K562 (cell line): ENCODE results near the gene SRPRA. TPM values are rescaled to one million over a fixed set of nuclear protein-coding genes. Genes with fewer than 3 reads are reported as not detected.

ENCODE experiments used
- ATAC-seq: fragments of 200-7000 bp; cut with Tn5 transposase; 3 replicates; pipeline ENCODE4 v1.9.1; 2020; ENCODE audit warnings: moderate library complexity
- BruUV-seq: library from RNA; stranded (reverse); fragments of 400-500 nt; replicated peaks from 2 replicates; lab custom pipeline; 2021; lab: Mats Ljungman, UMichigan
- CTCF ChIA-PET: fragments of 300-600 bp; formaldehyde crosslinking; extraction: SDS; loops from one replicate; lab custom pipeline; 2021; ENCODE audit warnings: low intra/inter-chr PET ratio; lab: Yijun Ruan, JAX
- POLR2A ChIA-PET: fragments of 300-600, 350-650 bp; sonication (Branson Sonifier 250); formaldehyde crosslinking; extraction: SDS; loops from one replicate; lab custom pipeline; 2021; ENCODE audit warnings: antibody characterized with exemption, inconsistent platforms; lab: Yijun Ruan, JAX
- DNase-seq, 4 experiments: peaks; one replicate each; pipeline versions ENCODE4 v3.0.0 to v3.0.0-alpha.2; 2011 to 2018; ENCODE audit warnings: low spot score in 3 of 4, mixed read lengths in 3 of 4; ENCODE audit errors: extremely low read depth in 1 of 4
- FAIRE-seq: peaks from 2 replicates; lab custom pipeline; 2011; peaks lifted over from hg19 to GRCh38; lab: Jason Lieb, UNC
- H2AFZ ChIP-seq: 2 replicates; pipeline ENCODE4 v1.6.0; 2011; ENCODE audit warnings: low read depth, low read length, control low read depth, inconsistent platforms
- H3K27ac ChIP-seq: fragments of 200-600 bp; 3 replicates; pipeline ENCODE4 v1.8.0; 2011; ENCODE audit warnings: low read depth, mild to moderate bottlenecking, control low read depth, inconsistent platforms, low read length, moderate library complexity, mixed read lengths; ENCODE audit errors: extremely low read depth
- H3K27me3 ChIP-seq, 2 experiments: fragments of 300-600 bp in 1 of 2; 2 replicates in 1 of 2; 3 replicates in 1 of 2; pipeline versions ENCODE4 v1.6.0 to v1.8.0; 2011; ENCODE audit warnings: inconsistent platforms in 2 of 2, low read length in 2 of 2, mild to moderate bottlenecking in 1 of 2, mixed read lengths in 1 of 2, moderate library complexity in 1 of 2; ENCODE audit not compliant: control insufficient read depth in 2 of 2, insufficient read depth in 2 of 2
- H3K36me3 ChIP-seq: fragments of 300-600 bp; 3 replicates; pipeline ENCODE4 v1.8.0; 2011; ENCODE audit warnings: mild to moderate bottlenecking, low read length, inconsistent platforms; ENCODE audit not compliant: control insufficient read depth, insufficient read depth
- H3K4me1 ChIP-seq, 2 experiments: fragments of 200-600 bp in 1 of 2; replicated peaks in 1 of 2; 2 replicates in 1 of 2; 3 replicates in 1 of 2; pipeline versions ENCODE4 v1.5.1 to v1.8.0; 2011; ENCODE audit warnings: inconsistent platforms in 2 of 2, low read length in 2 of 2, mild to moderate bottlenecking in 1 of 2, mixed read lengths in 1 of 2, moderate library complexity in 1 of 2; ENCODE audit not compliant: control insufficient read depth in 2 of 2, insufficient read depth in 2 of 2
- H3K4me2 ChIP-seq: 2 replicates; pipeline ENCODE4 v1.6.1; 2011; ENCODE audit warnings: low read length, control low read depth, inconsistent platforms, mixed read lengths; ENCODE audit not compliant: insufficient read depth
- H3K4me3 ChIP-seq: fragments of 200-600 bp; sonication (generic), shearing (Covaris generic); 2 replicates; pipeline ENCODE4 v1.5.1; 2016; ENCODE audit warnings: control low read depth, inconsistent platforms
- H3K79me2 ChIP-seq: fragments of 200-600 bp; 3 replicates; pipeline ENCODE4 v1.8.0; 2011; ENCODE audit warnings: low read length, inconsistent platforms; ENCODE audit not compliant: control insufficient read depth, insufficient read depth
- H3K9ac ChIP-seq, 2 experiments: 2 replicates each; pipeline versions ENCODE4 v1.6.0 to v1.6.1; 2011; ENCODE audit warnings: low read depth in 2 of 2, low read length in 2 of 2, control low read depth in 1 of 2, inconsistent platforms in 1 of 2, mild to moderate bottlenecking in 1 of 2, mixed read lengths in 1 of 2; ENCODE audit not compliant: insufficient read depth in 1 of 2
- H3K9me1 ChIP-seq: one replicate; pipeline ENCODE4 v1.6.0; 2011; ENCODE audit warnings: inconsistent platforms, mild to moderate bottlenecking, low read length, moderate library complexity; ENCODE audit not compliant: control insufficient read depth, insufficient read depth
- H3K9me3 ChIP-seq: replicated peaks from 2 replicates; pipeline ENCODE4 v1.5.1; 2011; ENCODE audit warnings: low read depth, low read length, inconsistent platforms; ENCODE audit not compliant: control insufficient read depth, insufficient read depth
- H4K20me1 ChIP-seq: replicated peaks from 2 replicates; pipeline ENCODE4 v1.6.1; 2011; ENCODE audit warnings: low read length, inconsistent platforms, mixed read lengths; ENCODE audit not compliant: control insufficient read depth, insufficient read depth
- CREBBP ChIP-seq: IDR thresholded peaks from one replicate; pipeline ENCODE4 v1.6.1; 2012; ENCODE audit warnings: low read depth, mild to moderate bottlenecking, control low read depth, inconsistent platforms, low read length
- GMEB1 ChIP-seq: fragments of 250-450 bp; sonication (Bioruptor Pico); IDR thresholded peaks from 2 replicates; pipeline ENCODE4 v1.4.0; 2020; ENCODE audit warnings: mild to moderate bottlenecking
- NFE2L1 ChIP-seq: fragments of 450-650 bp; IDR thresholded peaks from 2 replicates; pipeline ENCODE4 v1.6.1; 2016; ENCODE audit warnings: missing genetic modification characterization, low read depth, mild to moderate bottlenecking, missing compliant biosample characterization, moderate library complexity, borderline replicate concordance
- NFIX ChIP-seq: fragments of 250-450 bp; sonication (Bioruptor Pico); IDR thresholded peaks from 2 replicates; pipeline ENCODE4 v1.4.0; 2020; ENCODE audit warnings: low read depth, mild to moderate bottlenecking, moderate library complexity
- NR3C1 ChIP-seq: sonication (generic); formaldehyde crosslinking; IDR thresholded peaks from 2 replicates; pipeline ENCODE4 v1.8.1; 2022; ENCODE audit warnings: missing genetic modification reagents
- POLR2A ChIP-seq: fragments of 450-650 bp; conservative IDR thresholded peaks from 2 replicates; pipeline ENCODE4 v1.6.1; 2016
- POLR2AphosphoS2 ChIP-seq: IDR thresholded peaks from 2 replicates; pipeline ENCODE4 v1.6.1; 2012; ENCODE audit warnings: low read length, improper control_type of control experiment
- POLR2AphosphoS5 ChIP-seq: IDR thresholded peaks from 2 replicates; pipeline ENCODE4 v1.6.1; 2011; ENCODE audit warnings: mild to moderate bottlenecking, low read depth, low read length, moderate library complexity; ENCODE audit not compliant: control insufficient read depth, insufficient read depth
- POLR3G ChIP-seq: IDR thresholded peaks from 2 replicates; pipeline ENCODE4 v1.6.1; 2011; ENCODE audit not compliant: insufficient read length, insufficient replicate concordance; ENCODE audit errors: extremely low read depth
- ZBTB1 ChIP-seq: sonication (generic); formaldehyde crosslinking; IDR thresholded peaks from 2 replicates; pipeline ENCODE4 v1.8.1; 2023; ENCODE audit warnings: missing genetic modification reagents, low read depth, mild to moderate bottlenecking, borderline replicate concordance
- WGBS: fragments of 100-300 bp; shearing (Covaris generic); methylation state at CpG from one replicate; pipeline ENCODE4 v1.1.6; 2016; ENCODE audit warnings: low coverage, mixed read lengths; ENCODE audit not compliant: insufficient coverage; ENCODE audit errors: missing lambda C conversion rate; 5-methylcytosine and 5-hydroxymethylcytosine counted together
- in situ Hi-C: fragments of 300-500 bp; cut with MboI; formaldehyde crosslinking; loops from 4 replicates; pipeline ENCODE4 v1.15.0; 2018; ENCODE audit warnings: inconsistent platforms, mixed read lengths
- intact Hi-C: fragments of 100-400 bp; cut with micrococcal nuclease; formaldehyde crosslinking; loops from 2 replicates; pipeline ENCODE4 v1.14.2; 2022
- polyA plus RNA-seq, 8 experiments: library from polyadenylated mRNA; depleted of rRNA in 4 of 8; stranded (reverse) in 5 of 8; unstranded in 3 of 8; fragments of >200 nt; fragmentation: Nextera tagmentation in 2 of 8; fragmentation: Illumina TruSeq in 1 of 8; extraction: Ambion mirVana in 2 of 8; extraction: Trizol in 1 of 8; gene quantifications; 2 replicates each; pipeline versions ENCODE4 v1.2.1 to v1.2.3, GENCODE V29; 2011 to 2014; ENCODE audit warnings: inconsistent platforms in 1 of 8, missing spikeins in 1 of 8
- total RNA-seq, 7 experiments: library from RNA; depleted of rRNA in 6 of 7; stranded (reverse); fragments of >200 nt in 6 of 7; fragmentation: Illumina TruSeq in 2 of 7; extraction: Trizol in 2 of 7; gene quantifications; 2 replicates each; pipeline versions ENCODE4 v1.2.1 to v1.2.3, GENCODE V29; 2011 to 2021; ENCODE audit warnings: low replicate concordance in 1 of 7
- TF ChIP-seq, protein P1 (sequence below): fragments of 450-650 bp; formaldehyde crosslinking; conservative IDR thresholded peaks from 2 replicates; pipeline ENCODE4 v1.4.0; 2022; ENCODE audit warnings: mild to moderate bottlenecking, missing genetic modification characterization
- TF ChIP-seq, protein P2 (sequence below): fragments of 450-650 bp; formaldehyde crosslinking; IDR thresholded peaks from 2 replicates; pipeline ENCODE4 v1.4.0; 2020; ENCODE audit warnings: mild to moderate bottlenecking, moderate library complexity

The SRPRA gene
- total and polyA plus RNA-seq, 9 of the 15 experiments (the other 6 are each of a cell fraction or from before 2014, with no cell fraction given), result 33.5 to 124 (median 80.0) TPM

- Histone ChIP-seq H3K27ac (no peak overlapping the region), H3K36me3 (peaks cover 82% of the 10 kb centered on the region), H3K27me3 (no peaks in the 10 kb centered on the region), H3K4me3 (no peak overlapping the region), H3K9me1 (no peaks in the 10 kb centered on the region), H2AFZ (no peak overlapping the region), H3K4me1 (peaks cover 4 to 6% of the 10 kb centered on the region in 2 experiments; a peak in 3 of 5 replicates), H3K9me3 (no peaks in the 10 kb centered on the region), H4K20me1 (no peaks in the 10 kb centered on the region), H3K79me2 (peaks cover 21% of the 10 kb centered on the region), H3K9ac (no peak overlapping the region), H3K4me2 (no peak overlapping the region)
- TF ChIP-seq, protein P1, sequence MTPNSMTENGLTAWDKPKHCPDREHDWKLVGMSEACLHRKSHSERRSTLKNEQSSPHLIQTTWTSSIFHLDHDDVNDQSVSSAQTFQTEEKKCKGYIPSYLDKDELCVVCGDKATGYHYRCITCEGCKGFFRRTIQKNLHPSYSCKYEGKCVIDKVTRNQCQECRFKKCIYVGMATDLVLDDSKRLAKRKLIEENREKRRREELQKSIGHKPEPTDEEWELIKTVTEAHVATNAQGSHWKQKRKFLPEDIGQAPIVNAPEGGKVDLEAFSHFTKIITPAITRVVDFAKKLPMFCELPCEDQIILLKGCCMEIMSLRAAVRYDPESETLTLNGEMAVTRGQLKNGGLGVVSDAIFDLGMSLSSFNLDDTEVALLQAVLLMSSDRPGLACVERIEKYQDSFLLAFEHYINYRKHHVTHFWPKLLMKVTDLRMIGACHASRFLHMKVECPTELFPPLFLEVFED, result no peak
- TF ChIP-seq POLR3G (no peak), CREBBP (no peak), GMEB1 (CRISPR knock-in tag) (no peak), NFE2L1 (tag) (no peak), NR3C1 (no peak), ZBTB1 (no peak), POLR2AphosphoS5 (peak; percentile 58), POLR2A (peak; percentile 54; the same call in 1 of the 2 replicates), NFIX (CRISPR knock-in tag) (no peak), POLR2AphosphoS2 (0 out of 2 replicates have a peak, but pooled peaks have one; percentile 24)
- TF ChIP-seq, protein P2, sequence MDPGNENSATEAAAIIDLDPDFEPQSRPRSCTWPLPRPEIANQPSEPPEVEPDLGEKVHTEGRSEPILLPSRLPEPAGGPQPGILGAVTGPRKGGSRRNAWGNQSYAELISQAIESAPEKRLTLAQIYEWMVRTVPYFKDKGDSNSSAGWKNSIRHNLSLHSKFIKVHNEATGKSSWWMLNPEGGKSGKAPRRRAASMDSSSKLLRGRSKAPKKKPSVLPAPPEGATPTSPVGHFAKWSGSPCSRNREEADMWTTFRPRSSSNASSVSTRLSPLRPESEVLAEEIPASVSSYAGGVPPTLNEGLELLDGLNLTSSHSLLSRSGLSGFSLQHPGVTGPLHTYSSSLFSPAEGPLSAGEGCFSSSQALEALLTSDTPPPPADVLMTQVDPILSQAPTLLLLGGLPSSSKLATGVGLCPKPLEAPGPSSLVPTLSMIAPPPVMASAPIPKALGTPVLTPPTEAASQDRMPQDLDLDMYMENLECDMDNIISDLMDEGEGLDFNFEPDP, result no peak
- in situ Hi-C loops, result no loop called here
- BruUV-seq, result no TSS peak
- POLR2A ChIA-PET, result interaction anchor here (0.7 to 2.6 kb wide), 7 partner anchors 9 to 59 kb away, joined by 3 to 14 read pairs (median 5); partner anchors contain the start of gene DCPS
- CTCF ChIA-PET, result no interaction called here
- 93% methylated on average over 6 of the region's 6 CpGs for WGBS
- intact Hi-C loops, result no loop called here
- no peak; the same call in 2 of the 3 replicates for ATAC-seq
- no peak for DNase-seq
- FAIRE-seq, result no peak
These were observed 5.2 kb downstream of the SRPRA start for GRCh38 chr11:126263489-126263888.
